ENCODE data around the gene EHMT2. TPM values are rescaled to one million over a fixed set of nuclear protein-coding genes. Genes with fewer than 3 reads are reported as not detected.
A peak's percentile ranks its signal among the peaks of the same experiment; 100 is the strongest.

EHMT2 gene
- total and polyA plus RNA-seq, 2 of the 13 experiments (the other 11 are each of a cell fraction or from before 2014, with no cell fraction given): 55.2 to 69.2 TPM

- no peak for TF ChIP-seq ZNF83 (CRISPR knock-in tag; IDR thresholded peaks at IDR 0.05; ENCODE audit: borderline replicate concordance)
- TF ChIP-seq TCF7 (IDR thresholded peaks at IDR 0.05; ENCODE audit: low read depth): no peak
- no peak for TF ChIP-seq ZNF44 (CRISPR knock-in tag; IDR thresholded peaks at IDR 0.05)
Observed at GRCh38 chr6:31915756-31916155, 18.3 kb upstream of the EHMT2 start (continued).

DNA sequence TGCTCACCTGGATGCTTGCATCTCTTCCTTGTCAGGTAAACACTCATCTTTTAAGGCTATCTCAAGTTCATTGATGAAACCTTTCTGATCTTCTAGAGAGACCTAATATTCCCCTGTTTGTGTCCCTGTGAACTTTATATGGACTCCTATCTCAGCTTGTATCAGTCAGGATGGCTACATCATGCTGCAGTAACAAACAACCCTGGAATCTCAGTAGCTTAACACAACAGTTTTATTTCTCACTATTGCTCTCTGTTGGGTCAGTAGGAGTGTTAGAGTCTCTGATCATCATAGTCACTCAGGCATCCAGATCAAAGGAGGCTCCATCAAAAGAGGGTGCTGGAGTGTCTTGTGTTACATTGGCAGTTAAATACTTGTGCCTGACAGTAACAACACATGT, 17.9 kb upstream of the EHMT2 start:
- FAIRE-seq (no peak), DNase-seq (ENCODE audit: low spot score) (no peak), ATAC-seq (peak; percentile 41)
- POLR2A ChIA-PET: interaction anchor here (0.5 kb wide), 1 partner anchor 25 kb away, joined by 3 read pairs; no protein-coding TSS in a partner anchor
- Histone ChIP-seq H3K79me2 (ENCODE audit: insufficient read depth, low read length) (no peaks in the 10 kb centered on the region), H3K4me1 (ENCODE audit: insufficient read depth, low read length) (peaks cover 22% of the 10 kb centered on the region), H3K9me3 (ENCODE audit: low read length) (no peaks in the 10 kb centered on the region), H3K27me3 (ENCODE audit: control insufficient read depth in 1 of 2, insufficient read depth in 2 of 2, low read length in 2 of 2) (no peaks in the 10 kb centered on the region; a peak in 1 of 5 replicates), H3K4me2 (ENCODE audit: low read depth, low read length) (no peak overlapping the region), H3K9ac (ENCODE audit: insufficient read depth, low read depth, low read length) (no peak overlapping the region), H2AFZ (ENCODE audit: low read length) (no peak overlapping the region), H3K36me3 (replicated peaks in 1 of 2; ENCODE audit: control insufficient read depth in 1 of 2, insufficient read depth in 2 of 2, low read length in 2 of 2) (no peaks in the 10 kb centered on the region), H4K20me1 (ENCODE audit: insufficient read depth, low read length) (no peaks in the 10 kb centered on the region), H3K27ac (ENCODE audit: extremely low read length, insufficient read depth, low read length) (no peak overlapping the region), H3K4me3 (replicated peaks in 1 of 3; ENCODE audit: insufficient read depth in 1 of 3, low read depth in 2 of 3, low read length in 3 of 3) (no peak overlapping the region)
- CTCF ChIA-PET (ENCODE audit: low intra/inter-chr PET ratio, low total read pairs): no interaction called here
- intact Hi-C loops (cut with micrococcal nuclease; ENCODE audit: unreplicated experiment) (no loop called here), in situ Hi-C loops (cut with HindIII; ENCODE audit: extremely low pct_ligation_motif_present, low pct_unique_long_range_greater_than_20kb) (loop anchor here (25.0 kb wide), 1 partner anchor 1047 kb away; the partner anchor contains the start of genes BRD2 and HLA-DMA)
- no TSS peak for BruUV-seq (replicated peaks)
- TF ChIP-seq ZNF12 (CRISPR knock-in tag; IDR thresholded peaks at IDR 0.05) (peak; percentile 99), RBAK (CRISPR knock-in tag; IDR thresholded peaks at IDR 0.05) (peak; percentile 94), ZNF772 (CRISPR knock-in tag; IDR thresholded peaks at IDR 0.05) (no peak), SIX1 (CRISPR knock-in tag; IDR thresholded peaks at IDR 0.05; ENCODE audit: borderline replicate concordance) (no peak)

Data from HepG2 (cell line).